ENCODE results near the gene COL5A1. TPM values are rescaled to one million over a fixed set of nuclear protein-coding genes. Genes with fewer than 3 reads are reported as not detected.

The COL5A1 gene
- 33.0 to 64.6 TPM (median 55.0 TPM) in 5 replicates for total RNA-seq (2022; extraction: Qiagen RNA extraction; ENCODE audit: low read depth)

DNA sequence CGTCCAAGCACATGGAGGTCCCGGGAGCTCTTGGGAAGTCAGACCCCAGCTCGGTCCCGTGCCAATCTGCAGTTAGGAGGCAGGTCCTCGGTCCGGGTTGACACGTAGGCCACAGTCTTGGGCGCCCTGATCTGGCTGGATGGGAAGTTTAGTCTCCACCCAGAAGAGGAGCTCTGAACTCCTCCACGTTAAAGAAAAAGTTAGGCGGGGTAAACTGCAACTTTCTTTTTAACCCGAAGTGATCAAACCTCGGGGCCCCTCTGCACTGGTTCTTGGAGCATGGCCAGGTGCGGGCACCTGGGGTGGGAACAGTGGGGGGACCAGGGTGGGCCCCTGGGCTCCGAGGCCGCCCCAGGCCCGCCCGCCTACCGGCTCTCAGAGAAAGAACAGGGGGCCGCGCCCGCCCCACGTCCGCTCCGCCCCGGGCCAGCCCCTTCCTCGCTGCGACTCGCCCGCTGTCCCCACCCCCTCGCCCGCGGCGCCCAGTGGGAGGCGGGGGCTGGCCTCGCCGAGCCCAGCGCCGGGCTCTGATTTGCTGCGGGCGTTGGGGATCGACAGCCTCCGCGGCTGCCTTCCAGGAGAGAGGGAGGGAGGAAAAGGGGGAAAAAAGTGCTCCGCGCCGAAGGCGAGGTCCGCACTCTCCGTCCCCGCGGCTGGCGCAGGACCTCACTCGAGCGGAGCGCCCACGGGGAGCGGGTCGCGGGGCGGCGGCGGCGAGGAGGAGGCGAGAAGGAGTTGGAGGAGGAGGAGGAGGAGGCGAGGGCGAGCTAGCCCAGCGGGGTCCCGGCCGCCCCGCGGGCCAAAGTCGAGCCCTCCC, at the start of gene COL5A1:
TSS of gene COL5A1 (plus strand) at position 631 of the 817 bp plus-strand sequence. CDS start 385 bp downstream, outside the sequence.

DNA sequence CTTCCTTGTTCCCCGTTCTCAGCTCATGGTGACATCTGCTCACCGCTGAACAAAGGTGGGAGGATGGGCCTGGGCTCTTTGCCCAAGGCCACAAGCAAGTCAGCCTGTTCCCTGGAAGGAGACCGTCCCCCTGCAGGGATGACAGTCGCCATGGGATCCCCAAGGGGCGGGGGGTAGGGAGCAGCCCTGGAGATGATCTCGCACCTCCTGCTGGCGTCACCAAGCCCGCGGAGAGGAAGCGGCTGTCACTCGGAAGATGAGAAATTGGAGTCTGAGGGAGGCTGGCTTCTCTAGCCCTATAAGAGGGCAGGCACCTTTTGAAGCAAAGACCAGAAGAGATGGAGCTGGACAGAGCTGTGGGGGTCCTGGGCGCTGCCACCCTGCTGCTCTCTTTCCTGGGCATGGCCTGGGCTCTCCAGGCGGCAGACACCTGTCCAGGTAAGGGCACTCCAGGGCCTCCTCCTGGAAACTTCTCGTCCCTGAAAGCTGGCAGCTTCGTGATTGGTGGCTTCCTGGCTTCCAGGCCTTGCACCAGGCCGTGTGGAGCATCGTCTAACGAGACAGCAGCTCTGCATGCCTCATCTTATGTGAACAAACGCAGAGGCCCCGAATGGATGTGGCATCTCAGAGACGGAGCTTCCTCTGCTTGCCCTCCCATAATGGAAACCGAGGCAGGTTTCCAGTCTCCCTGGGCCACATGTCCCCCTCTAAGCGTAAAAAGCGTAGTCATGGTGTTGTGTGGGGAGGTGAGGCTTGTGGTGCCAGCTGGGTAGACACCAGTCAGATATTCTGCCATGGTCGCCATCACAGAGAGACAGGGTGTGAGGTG, 239.1 kb downstream of the COL5A1 start, which contains the start of gene FCN2:
TSS of gene FCN2 (plus strand) at position 327 of the 829 bp plus-strand sequence. CDS start at position 339, 12 bp downstream.

Other genes with a start within 250 kb of the COL5A1 start
- gene FCN2, start 239.0 kb downstream of the COL5A1 start, total RNA-seq (2022; extraction: Qiagen RNA extraction; ENCODE audit: low read depth), result not detected in 5 replicates

Data from A549 treated with CpdA at 1 μM for 4 hours (cell line).